WTC11 (cell line): ENCODE data around the gene ABHD18.

ENCODE experiments used
- CBFB ChIP-seq: sonication (generic); formaldehyde crosslinking; IDR thresholded peaks from 2 replicates; pipeline ENCODE4 v1.8.1; 2022; ENCODE audit warnings: mild to moderate bottlenecking, low read depth, missing genetic modification reagents
- CTCF ChIP-seq: fragments of 200-600 bp; IDR thresholded peaks from 2 replicates; pipeline ENCODE4 v1.8.0; 2022; ENCODE audit warnings: antibody characterized with exemption
- FOXJ3 ChIP-seq: sonication (generic); formaldehyde crosslinking; IDR thresholded peaks from 2 replicates; pipeline ENCODE4 v1.9.0; 2021; ENCODE audit warnings: missing genetic modification reagents, mild to moderate bottlenecking, borderline replicate concordance
- SP1 ChIP-seq: sonication (generic); formaldehyde crosslinking; conservative IDR thresholded peaks from 2 replicates; pipeline ENCODE4 v1.8.1; 2022; ENCODE audit warnings: missing genetic modification reagents
- TEAD4 ChIP-seq: sonication (generic); formaldehyde crosslinking; IDR thresholded peaks from 2 replicates; pipeline ENCODE4 v1.8.0; 2022; ENCODE audit warnings: mild to moderate bottlenecking, missing genetic modification reagents
- ZBTB43 ChIP-seq: sonication (generic); formaldehyde crosslinking; IDR thresholded peaks from 2 replicates; pipeline ENCODE4 v1.8.1; 2023; ENCODE audit warnings: mild to moderate bottlenecking, missing genetic modification reagents
- TF ChIP-seq, protein P1 (sequence below): sonication (generic); formaldehyde crosslinking; IDR thresholded peaks from 2 replicates; pipeline ENCODE4 v1.8.1; 2023; ENCODE audit warnings: mild to moderate bottlenecking, missing genetic modification reagents
- TF ChIP-seq, protein P2 (sequence below): sonication (generic); formaldehyde crosslinking; IDR thresholded peaks from 2 replicates; pipeline ENCODE4 v1.8.1; 2023; ENCODE audit warnings: mild to moderate bottlenecking, missing genetic modification reagents, moderate library complexity
- TF ChIP-seq, protein P3 (sequence below): sonication (generic); formaldehyde crosslinking; IDR thresholded peaks from 2 replicates; pipeline ENCODE4 v1.8.0; 2022; ENCODE audit warnings: missing genetic modification reagents

DNA sequence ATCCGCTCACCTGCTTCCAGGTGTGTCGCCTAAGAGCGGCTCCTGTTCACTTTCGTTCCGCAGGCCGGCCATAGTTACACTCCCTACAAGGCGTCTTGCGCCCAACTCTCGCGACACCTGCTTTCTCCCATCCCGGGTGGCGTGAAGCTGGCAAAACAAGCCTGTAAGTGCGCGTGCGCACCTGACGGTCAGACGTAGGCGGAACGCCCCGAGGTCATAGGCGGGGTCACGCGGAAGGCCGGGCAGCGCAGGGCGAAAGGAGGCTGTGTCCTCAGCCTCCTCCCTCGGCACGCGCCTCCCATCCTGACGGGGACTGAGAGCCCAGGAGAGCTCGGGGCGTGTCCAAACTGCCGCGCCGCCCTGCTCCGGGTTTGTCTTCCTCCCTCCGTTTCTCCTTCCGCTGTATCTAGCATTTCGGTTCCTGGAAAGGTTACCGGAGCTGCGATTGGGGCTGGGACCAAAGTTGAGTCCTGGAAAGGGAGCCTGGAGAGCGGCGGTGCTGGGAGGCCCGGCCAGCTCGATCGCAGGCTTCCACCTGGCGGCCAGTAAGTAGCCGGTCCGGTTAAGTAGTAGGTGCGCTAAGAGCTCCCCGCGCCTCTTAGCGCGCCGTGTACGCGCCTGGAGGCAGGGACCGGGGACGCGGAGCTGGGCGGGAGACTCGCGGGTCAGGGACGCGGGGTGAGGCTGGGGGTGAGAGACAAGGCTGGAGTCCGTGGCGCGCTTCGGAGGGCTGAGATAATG, at the start of gene ABHD18, which contains the start of gene MFSD8:
- TF ChIP-seq CTCF (no peak), TEAD4 (no peak), ZBTB43 (no peak), SP1 (peak; percentile 86; the same call in 1 of the 2 replicates), FOXJ3 (CRISPR knock-in tag) (no peak), CBFB (CRISPR knock-in tag) (no peak)
- TF ChIP-seq, protein P1, sequence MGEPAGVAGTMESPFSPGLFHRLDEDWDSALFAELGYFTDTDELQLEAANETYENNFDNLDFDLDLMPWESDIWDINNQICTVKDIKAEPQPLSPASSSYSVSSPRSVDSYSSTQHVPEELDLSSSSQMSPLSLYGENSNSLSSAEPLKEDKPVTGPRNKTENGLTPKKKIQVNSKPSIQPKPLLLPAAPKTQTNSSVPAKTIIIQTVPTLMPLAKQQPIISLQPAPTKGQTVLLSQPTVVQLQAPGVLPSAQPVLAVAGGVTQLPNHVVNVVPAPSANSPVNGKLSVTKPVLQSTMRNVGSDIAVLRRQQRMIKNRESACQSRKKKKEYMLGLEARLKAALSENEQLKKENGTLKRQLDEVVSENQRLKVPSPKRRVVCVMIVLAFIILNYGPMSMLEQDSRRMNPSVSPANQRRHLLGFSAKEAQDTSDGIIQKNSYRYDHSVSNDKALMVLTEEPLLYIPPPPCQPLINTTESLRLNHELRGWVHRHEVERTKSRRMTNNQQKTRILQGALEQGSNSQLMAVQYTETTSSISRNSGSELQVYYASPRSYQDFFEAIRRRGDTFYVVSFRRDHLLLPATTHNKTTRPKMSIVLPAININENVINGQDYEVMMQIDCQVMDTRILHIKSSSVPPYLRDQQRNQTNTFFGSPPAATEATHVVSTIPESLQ: no peak
- TF ChIP-seq, protein P2, sequence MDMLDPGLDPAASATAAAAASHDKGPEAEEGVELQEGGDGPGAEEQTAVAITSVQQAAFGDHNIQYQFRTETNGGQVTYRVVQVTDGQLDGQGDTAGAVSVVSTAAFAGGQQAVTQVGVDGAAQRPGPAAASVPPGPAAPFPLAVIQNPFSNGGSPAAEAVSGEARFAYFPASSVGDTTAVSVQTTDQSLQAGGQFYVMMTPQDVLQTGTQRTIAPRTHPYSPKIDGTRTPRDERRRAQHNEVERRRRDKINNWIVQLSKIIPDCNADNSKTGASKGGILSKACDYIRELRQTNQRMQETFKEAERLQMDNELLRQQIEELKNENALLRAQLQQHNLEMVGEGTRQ (CRISPR knock-in tag): peak; percentile 79
- TF ChIP-seq, protein P3, sequence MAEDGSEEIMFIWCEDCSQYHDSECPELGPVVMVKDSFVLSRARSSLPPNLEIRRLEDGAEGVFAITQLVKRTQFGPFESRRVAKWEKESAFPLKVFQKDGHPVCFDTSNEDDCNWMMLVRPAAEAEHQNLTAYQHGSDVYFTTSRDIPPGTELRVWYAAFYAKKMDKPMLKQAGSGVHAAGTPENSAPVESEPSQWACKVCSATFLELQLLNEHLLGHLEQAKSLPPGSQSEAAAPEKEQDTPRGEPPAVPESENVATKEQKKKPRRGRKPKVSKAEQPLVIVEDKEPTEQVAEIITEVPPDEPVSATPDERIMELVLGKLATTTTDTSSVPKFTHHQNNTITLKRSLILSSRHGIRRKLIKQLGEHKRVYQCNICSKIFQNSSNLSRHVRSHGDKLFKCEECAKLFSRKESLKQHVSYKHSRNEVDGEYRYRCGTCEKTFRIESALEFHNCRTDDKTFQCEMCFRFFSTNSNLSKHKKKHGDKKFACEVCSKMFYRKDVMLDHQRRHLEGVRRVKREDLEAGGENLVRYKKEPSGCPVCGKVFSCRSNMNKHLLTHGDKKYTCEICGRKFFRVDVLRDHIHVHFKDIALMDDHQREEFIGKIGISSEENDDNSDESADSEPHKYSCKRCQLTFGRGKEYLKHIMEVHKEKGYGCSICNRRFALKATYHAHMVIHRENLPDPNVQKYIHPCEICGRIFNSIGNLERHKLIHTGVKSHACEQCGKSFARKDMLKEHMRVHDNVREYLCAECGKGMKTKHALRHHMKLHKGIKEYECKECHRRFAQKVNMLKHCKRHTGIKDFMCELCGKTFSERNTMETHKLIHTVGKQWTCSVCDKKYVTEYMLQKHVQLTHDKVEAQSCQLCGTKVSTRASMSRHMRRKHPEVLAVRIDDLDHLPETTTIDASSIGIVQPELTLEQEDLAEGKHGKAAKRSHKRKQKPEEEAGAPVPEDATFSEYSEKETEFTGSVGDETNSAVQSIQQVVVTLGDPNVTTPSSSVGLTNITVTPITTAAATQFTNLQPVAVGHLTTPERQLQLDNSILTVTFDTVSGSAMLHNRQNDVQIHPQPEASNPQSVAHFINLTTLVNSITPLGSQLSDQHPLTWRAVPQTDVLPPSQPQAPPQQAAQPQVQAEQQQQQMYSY (CRISPR knock-in tag): no peak
